ENCODE measurements around the gene SH3BP1.
"Not testable (repeated sequence)": the region's sequence is repeated elsewhere in the genome, so short reads cannot be mapped to it uniquely, and the experiment has no call there.

DNA sequence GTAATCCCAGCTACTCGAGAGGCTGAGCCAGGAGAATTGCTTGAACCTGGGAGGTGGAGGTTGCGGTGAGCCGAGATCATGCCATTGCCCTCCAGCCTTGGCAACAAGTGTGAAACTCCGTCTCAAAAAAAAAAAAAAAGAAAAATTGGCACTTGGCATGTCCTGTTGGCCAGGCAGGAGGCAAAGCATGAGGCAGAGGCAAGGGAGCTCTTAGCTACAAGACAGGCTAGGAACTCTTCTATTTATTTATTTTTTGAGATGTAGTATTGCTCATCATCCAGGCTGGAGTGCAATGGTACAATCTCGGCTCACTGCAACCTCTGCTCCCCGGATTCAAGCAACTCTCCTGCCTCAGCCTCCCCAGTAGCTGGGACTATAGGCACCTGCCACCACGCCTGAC lies 54.7 kb downstream of the SH3BP1 start:
- TF ChIP-seq, protein P1, sequence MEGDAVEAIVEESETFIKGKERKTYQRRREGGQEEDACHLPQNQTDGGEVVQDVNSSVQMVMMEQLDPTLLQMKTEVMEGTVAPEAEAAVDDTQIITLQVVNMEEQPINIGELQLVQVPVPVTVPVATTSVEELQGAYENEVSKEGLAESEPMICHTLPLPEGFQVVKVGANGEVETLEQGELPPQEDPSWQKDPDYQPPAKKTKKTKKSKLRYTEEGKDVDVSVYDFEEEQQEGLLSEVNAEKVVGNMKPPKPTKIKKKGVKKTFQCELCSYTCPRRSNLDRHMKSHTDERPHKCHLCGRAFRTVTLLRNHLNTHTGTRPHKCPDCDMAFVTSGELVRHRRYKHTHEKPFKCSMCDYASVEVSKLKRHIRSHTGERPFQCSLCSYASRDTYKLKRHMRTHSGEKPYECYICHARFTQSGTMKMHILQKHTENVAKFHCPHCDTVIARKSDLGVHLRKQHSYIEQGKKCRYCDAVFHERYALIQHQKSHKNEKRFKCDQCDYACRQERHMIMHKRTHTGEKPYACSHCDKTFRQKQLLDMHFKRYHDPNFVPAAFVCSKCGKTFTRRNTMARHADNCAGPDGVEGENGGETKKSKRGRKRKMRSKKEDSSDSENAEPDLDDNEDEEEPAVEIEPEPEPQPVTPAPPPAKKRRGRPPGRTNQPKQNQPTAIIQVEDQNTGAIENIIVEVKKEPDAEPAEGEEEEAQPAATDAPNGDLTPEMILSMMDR (conservative IDR thresholded peaks at IDR 0.05; ENCODE audit: low read depth in 2 of 2): not testable (repeated sequence)
- not testable (repeated sequence) for TF ChIP-seq EZH2 (IDR thresholded peaks at IDR 0.05; ENCODE audit: low read depth, unreplicated experiment); EZH2phosphoT487 (IDR thresholded peaks at IDR 0.05; ENCODE audit: unreplicated experiment); POLR2AphosphoS5 (IDR thresholded peaks at IDR 0.05; ENCODE audit: low read depth); JUNB (IDR thresholded peaks at IDR 0.05; ENCODE audit: unreplicated experiment); ZNF114 (CRISPR knock-in tag; IDR thresholded peaks at IDR 0.05); CREB1 (CRISPR knock-in tag; IDR thresholded peaks at IDR 0.05; ENCODE audit: low read depth); ZNF331 (CRISPR knock-in tag; IDR thresholded peaks at IDR 0.05; ENCODE audit: low read depth)
- TF ChIP-seq, protein P2, sequence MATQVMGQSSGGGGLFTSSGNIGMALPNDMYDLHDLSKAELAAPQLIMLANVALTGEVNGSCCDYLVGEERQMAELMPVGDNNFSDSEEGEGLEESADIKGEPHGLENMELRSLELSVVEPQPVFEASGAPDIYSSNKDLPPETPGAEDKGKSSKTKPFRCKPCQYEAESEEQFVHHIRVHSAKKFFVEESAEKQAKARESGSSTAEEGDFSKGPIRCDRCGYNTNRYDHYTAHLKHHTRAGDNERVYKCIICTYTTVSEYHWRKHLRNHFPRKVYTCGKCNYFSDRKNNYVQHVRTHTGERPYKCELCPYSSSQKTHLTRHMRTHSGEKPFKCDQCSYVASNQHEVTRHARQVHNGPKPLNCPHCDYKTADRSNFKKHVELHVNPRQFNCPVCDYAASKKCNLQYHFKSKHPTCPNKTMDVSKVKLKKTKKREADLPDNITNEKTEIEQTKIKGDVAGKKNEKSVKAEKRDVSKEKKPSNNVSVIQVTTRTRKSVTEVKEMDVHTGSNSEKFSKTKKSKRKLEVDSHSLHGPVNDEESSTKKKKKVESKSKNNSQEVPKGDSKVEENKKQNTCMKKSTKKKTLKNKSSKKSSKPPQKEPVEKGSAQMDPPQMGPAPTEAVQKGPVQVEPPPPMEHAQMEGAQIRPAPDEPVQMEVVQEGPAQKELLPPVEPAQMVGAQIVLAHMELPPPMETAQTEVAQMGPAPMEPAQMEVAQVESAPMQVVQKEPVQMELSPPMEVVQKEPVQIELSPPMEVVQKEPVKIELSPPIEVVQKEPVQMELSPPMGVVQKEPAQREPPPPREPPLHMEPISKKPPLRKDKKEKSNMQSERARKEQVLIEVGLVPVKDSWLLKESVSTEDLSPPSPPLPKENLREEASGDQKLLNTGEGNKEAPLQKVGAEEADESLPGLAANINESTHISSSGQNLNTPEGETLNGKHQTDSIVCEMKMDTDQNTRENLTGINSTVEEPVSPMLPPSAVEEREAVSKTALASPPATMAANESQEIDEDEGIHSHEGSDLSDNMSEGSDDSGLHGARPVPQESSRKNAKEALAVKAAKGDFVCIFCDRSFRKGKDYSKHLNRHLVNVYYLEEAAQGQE (IDR thresholded peaks at IDR 0.05; ENCODE audit: unreplicated experiment): not testable (repeated sequence)
- TF ChIP-seq, protein P3, sequence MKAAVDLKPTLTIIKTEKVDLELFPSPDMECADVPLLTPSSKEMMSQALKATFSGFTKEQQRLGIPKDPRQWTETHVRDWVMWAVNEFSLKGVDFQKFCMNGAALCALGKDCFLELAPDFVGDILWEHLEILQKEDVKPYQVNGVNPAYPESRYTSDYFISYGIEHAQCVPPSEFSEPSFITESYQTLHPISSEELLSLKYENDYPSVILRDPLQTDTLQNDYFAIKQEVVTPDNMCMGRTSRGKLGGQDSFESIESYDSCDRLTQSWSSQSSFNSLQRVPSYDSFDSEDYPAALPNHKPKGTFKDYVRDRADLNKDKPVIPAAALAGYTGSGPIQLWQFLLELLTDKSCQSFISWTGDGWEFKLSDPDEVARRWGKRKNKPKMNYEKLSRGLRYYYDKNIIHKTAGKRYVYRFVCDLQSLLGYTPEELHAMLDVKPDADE (IDR thresholded peaks at IDR 0.05): not testable (repeated sequence)

Measured in GM23338 (cell line).